ENCODE results near the gene STYX. TPM values are rescaled to one million over a fixed set of nuclear protein-coding genes. Genes with fewer than 3 reads are reported as not detected.

STYX gene
- total RNA-seq, 1 experiment from 2014 or later: 13.6 TPM

- Mint-ChIP-seq H3K27me3 (ENCODE audit: unreplicated experiment) (no peaks in the 10 kb centered on the region), H3K36me3 (ENCODE audit: insufficient read depth, unreplicated experiment) (no peaks in the 10 kb centered on the region), H3K4me3 (ENCODE audit: low read depth, unreplicated experiment) (no peak overlapping the region), H3K4me1 (ENCODE audit: low read depth, unreplicated experiment) (no peaks in the 10 kb centered on the region), H3K9me3 (ENCODE audit: low read depth, unreplicated experiment) (no peaks in the 10 kb centered on the region), H3K27ac (ENCODE audit: unreplicated experiment) (no peak overlapping the region)
- intact Hi-C loops (cut with micrococcal nuclease; ENCODE audit: unreplicated experiment): no loop called here
- DNase-seq: no peak
- BruUV-seq (replicated peaks): no TSS peak
- TF ChIP-seq CTCF (IDR thresholded peaks at IDR 0.05; ENCODE audit: unreplicated experiment): no peak
- CTCF ChIA-PET: interaction anchor here (0.6 kb wide), 1 partner anchor 61 kb away, joined by 3 read pairs; no protein-coding TSS in a partner anchor
Observed at GRCh38 chr14:52769887-52770286, 39.9 kb downstream of the STYX start.

GRCh38 chr14:52776816-52777215, 46.9 kb downstream of the STYX start:
- TF ChIP-seq CTCF (IDR thresholded peaks at IDR 0.05; ENCODE audit: unreplicated experiment): no peak
- H3K4me1 Mint-ChIP-seq (ENCODE audit: low read depth, unreplicated experiment): no peaks in the 10 kb centered on the region
- H3K27me3 Mint-ChIP-seq (ENCODE audit: unreplicated experiment): no peaks in the 10 kb centered on the region
- H3K27ac Mint-ChIP-seq (ENCODE audit: unreplicated experiment): no peak overlapping the region
- H3K4me3 Mint-ChIP-seq (ENCODE audit: low read depth, unreplicated experiment): no peak overlapping the region
- no peaks in the 10 kb centered on the region for H3K9me3 Mint-ChIP-seq (ENCODE audit: low read depth, unreplicated experiment)
- CTCF ChIA-PET: no interaction called here
- H3K36me3 Mint-ChIP-seq (ENCODE audit: insufficient read depth, unreplicated experiment): peaks cover 4% of the 10 kb centered on the region
- intact Hi-C loops (cut with micrococcal nuclease; ENCODE audit: unreplicated experiment): no loop called here
- no peak for DNase-seq
- BruUV-seq (replicated peaks): no TSS peak

- Mint-ChIP-seq H3K27me3 (ENCODE audit: unreplicated experiment) (no peaks in the 10 kb centered on the region), H3K4me3 (ENCODE audit: low read depth, unreplicated experiment) (no peak overlapping the region), H3K36me3 (ENCODE audit: insufficient read depth, unreplicated experiment) (peaks cover 4% of the 10 kb centered on the region), H3K27ac (ENCODE audit: unreplicated experiment) (no peak overlapping the region), H3K4me1 (ENCODE audit: low read depth, unreplicated experiment) (no peaks in the 10 kb centered on the region), H3K9me3 (ENCODE audit: low read depth, unreplicated experiment) (no peaks in the 10 kb centered on the region)
- no peak for DNase-seq
- no peak for TF ChIP-seq CTCF (IDR thresholded peaks at IDR 0.05; ENCODE audit: unreplicated experiment)
- no TSS peak for BruUV-seq (replicated peaks)
- CTCF ChIA-PET: no interaction called here
- intact Hi-C loops (cut with micrococcal nuclease; ENCODE audit: unreplicated experiment): no loop called here
Observed at GRCh38 chr14:52778702-52779101, 48.7 kb downstream of the STYX start.

GRCh38 chr14:52780893-52781292, 50.9 kb downstream of the STYX start:
- no peak for TF ChIP-seq CTCF (IDR thresholded peaks at IDR 0.05; ENCODE audit: unreplicated experiment)
- H3K4me3 Mint-ChIP-seq (ENCODE audit: low read depth, unreplicated experiment): no peak overlapping the region
- H3K9me3 Mint-ChIP-seq (ENCODE audit: low read depth, unreplicated experiment): no peaks in the 10 kb centered on the region

More at GRCh38 chr14:52780893-52781292, 50.9 kb downstream of the STYX start:
- peaks cover 4% of the 10 kb centered on the region for H3K36me3 Mint-ChIP-seq (ENCODE audit: insufficient read depth, unreplicated experiment)
- CTCF ChIA-PET: no interaction called here
- H3K27me3 Mint-ChIP-seq (ENCODE audit: unreplicated experiment): no peaks in the 10 kb centered on the region
- intact Hi-C loops (cut with micrococcal nuclease; ENCODE audit: unreplicated experiment): loop anchor here (10.0 kb wide), 1 partner anchor 226 kb away; the partner anchor contains the start of genes GPR137C and TXNDC16
- no peaks in the 10 kb centered on the region for H3K4me1 Mint-ChIP-seq (ENCODE audit: low read depth, unreplicated experiment)
- no peak for DNase-seq
- no TSS peak for BruUV-seq (replicated peaks)
- no peak overlapping the region for H3K27ac Mint-ChIP-seq (ENCODE audit: unreplicated experiment)
